OCI-LY3 (cell line): ENCODE results near the gene PSKH1.
"Not testable (repeated sequence)": the region's sequence is repeated elsewhere in the genome, so short reads cannot be mapped to it uniquely, and the experiment has no call there.

Experiments
- EZH2phosphoT487 ChIP-seq: fragments of 200-600 bp; shearing (Covaris generic); IDR thresholded peaks from 2 replicates; pipeline ENCODE4 v1.6.1; 2018; ENCODE audit warnings: antibody characterized with exemption, mixed run types, low read depth
- TF ChIP-seq, protein P1 (sequence below): fragments of 200-600, 300-600 bp; sonication (generic); IDR thresholded peaks from 2 replicates; pipeline ENCODE4 v1.5.1; 2014; ENCODE audit warnings: antibody characterized with exemption, low read length, low read depth

GRCh38 chr16:67937713-67938112 is 44.7 kb downstream of the PSKH1 start:
- TF ChIP-seq EZH2phosphoT487 = not testable (repeated sequence)
- TF ChIP-seq, protein P1, sequence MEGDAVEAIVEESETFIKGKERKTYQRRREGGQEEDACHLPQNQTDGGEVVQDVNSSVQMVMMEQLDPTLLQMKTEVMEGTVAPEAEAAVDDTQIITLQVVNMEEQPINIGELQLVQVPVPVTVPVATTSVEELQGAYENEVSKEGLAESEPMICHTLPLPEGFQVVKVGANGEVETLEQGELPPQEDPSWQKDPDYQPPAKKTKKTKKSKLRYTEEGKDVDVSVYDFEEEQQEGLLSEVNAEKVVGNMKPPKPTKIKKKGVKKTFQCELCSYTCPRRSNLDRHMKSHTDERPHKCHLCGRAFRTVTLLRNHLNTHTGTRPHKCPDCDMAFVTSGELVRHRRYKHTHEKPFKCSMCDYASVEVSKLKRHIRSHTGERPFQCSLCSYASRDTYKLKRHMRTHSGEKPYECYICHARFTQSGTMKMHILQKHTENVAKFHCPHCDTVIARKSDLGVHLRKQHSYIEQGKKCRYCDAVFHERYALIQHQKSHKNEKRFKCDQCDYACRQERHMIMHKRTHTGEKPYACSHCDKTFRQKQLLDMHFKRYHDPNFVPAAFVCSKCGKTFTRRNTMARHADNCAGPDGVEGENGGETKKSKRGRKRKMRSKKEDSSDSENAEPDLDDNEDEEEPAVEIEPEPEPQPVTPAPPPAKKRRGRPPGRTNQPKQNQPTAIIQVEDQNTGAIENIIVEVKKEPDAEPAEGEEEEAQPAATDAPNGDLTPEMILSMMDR = not testable (repeated sequence)
